H9 (cell line): Measurements from ENCODE around the gene MXD3. TPM values are rescaled to one million over a fixed set of nuclear protein-coding genes. Genes with fewer than 3 reads are reported as not detected.

Experiments
- DNase-seq: peaks from one replicate; pipeline ENCODE4 v3.0.0-alpha.2; 2017
- H2AFZ ChIP-seq: one replicate; pipeline ENCODE4 v1.6.1; 2013; ENCODE audit warnings: mild to moderate bottlenecking, low read length, control low read depth, moderate library complexity
- H2AK5ac ChIP-seq: 2 replicates; pipeline ENCODE4 v1.6.1; 2013; ENCODE audit warnings: low read length, control low read depth, mixed read lengths; ENCODE audit not compliant: insufficient read length
- H2BK120ac ChIP-seq: one replicate; pipeline ENCODE4 v1.6.1; 2013; ENCODE audit warnings: low read depth, mild to moderate bottlenecking, low read length, control low read depth, inconsistent platforms; ENCODE audit not compliant: poor library complexity, severe bottlenecking
- H2BK12ac ChIP-seq: 2 replicates; pipeline ENCODE4 v1.6.1; 2013; ENCODE audit warnings: low read length, control low read depth, mixed read lengths, low read depth; ENCODE audit not compliant: insufficient read length
- H2BK15ac ChIP-seq: 2 replicates; pipeline ENCODE4 v1.6.1; 2013; ENCODE audit warnings: low read depth, low read length, control low read depth
- H2BK20ac ChIP-seq: one replicate; pipeline ENCODE4 v1.6.1; 2013; ENCODE audit warnings: low read depth, mild to moderate bottlenecking, low read length, control low read depth, inconsistent platforms; ENCODE audit not compliant: poor library complexity, severe bottlenecking
- H2BK5ac ChIP-seq: 2 replicates; pipeline ENCODE4 v1.6.1; 2013; ENCODE audit warnings: low read length, control low read depth, mixed read lengths; ENCODE audit not compliant: insufficient read length
- H3K14ac ChIP-seq: 2 replicates; pipeline ENCODE4 v1.6.1; 2013; ENCODE audit warnings: low read length, control low read depth; ENCODE audit not compliant: insufficient read depth
- H3K18ac ChIP-seq: 2 replicates; pipeline ENCODE4 v1.6.1; 2013; ENCODE audit warnings: low read depth, mild to moderate bottlenecking, mixed read lengths, low read length, control low read depth; ENCODE audit not compliant: insufficient read length
- H3K23ac ChIP-seq: 2 replicates; pipeline ENCODE4 v1.6.1; 2013; ENCODE audit warnings: low read length, control low read depth, mixed read lengths, low read depth; ENCODE audit not compliant: insufficient read length
- H3K23me2 ChIP-seq: 2 replicates; pipeline ENCODE4 v1.6.1; 2013; ENCODE audit warnings: low read depth, mild to moderate bottlenecking, mixed read lengths, low read length, control low read depth; ENCODE audit not compliant: insufficient read length, poor library complexity, severe bottlenecking
- H3K27ac ChIP-seq: 2 replicates; pipeline ENCODE4 v1.5.1; 2013; ENCODE audit warnings: low read length, control low read depth, mixed read lengths, low read depth; ENCODE audit not compliant: insufficient read length
- H3K27me3 ChIP-seq: 2 replicates; pipeline ENCODE4 v1.6.1; 2013; ENCODE audit warnings: low read length, control low read depth, inconsistent platforms; ENCODE audit not compliant: insufficient read depth
- H3K4ac ChIP-seq: 2 replicates; pipeline ENCODE4 v1.6.1; 2013; ENCODE audit warnings: low read depth, mild to moderate bottlenecking, control low read depth, inconsistent platforms, low read length, moderate library complexity
- H3K4me1 ChIP-seq: 2 replicates; pipeline ENCODE4 v1.6.1; 2013; ENCODE audit warnings: low read length, control low read depth, inconsistent platforms; ENCODE audit not compliant: insufficient read depth
- H3K4me2 ChIP-seq: 2 replicates; pipeline ENCODE4 v1.6.1; 2013; ENCODE audit warnings: low read length, control low read depth, mixed read lengths; ENCODE audit not compliant: insufficient read length, insufficient read depth
- H3K56ac ChIP-seq: 2 replicates; pipeline ENCODE4 v1.6.1; 2013; ENCODE audit warnings: low read depth, mild to moderate bottlenecking, mixed read lengths, low read length, control low read depth; ENCODE audit not compliant: insufficient read length
- H3K79me1 ChIP-seq: 2 replicates; pipeline ENCODE4 v1.6.1; 2013; ENCODE audit warnings: low read depth, mild to moderate bottlenecking, moderate library complexity, low read length, control low read depth, inconsistent platforms; ENCODE audit not compliant: insufficient read depth, poor library complexity, severe bottlenecking
- H3K79me2 ChIP-seq: 2 replicates; pipeline ENCODE4 v1.6.1; 2013; ENCODE audit warnings: low read length, control low read depth, inconsistent platforms; ENCODE audit not compliant: insufficient read depth
- H3K9ac ChIP-seq: 2 replicates; pipeline ENCODE4 v1.6.1; 2013; ENCODE audit warnings: low read length, control low read depth, mixed read lengths; ENCODE audit not compliant: insufficient read length; ENCODE audit errors: extremely low read depth
- H3K9me3 ChIP-seq: one replicate; pipeline ENCODE4 v1.6.1; 2013; ENCODE audit warnings: low read depth, low read length, inconsistent platforms; ENCODE audit not compliant: control insufficient read depth
- H3T11ph ChIP-seq: one replicate; pipeline ENCODE4 v1.6.1; 2013; ENCODE audit warnings: mild to moderate bottlenecking, low read length, control low read depth, inconsistent platforms
- H4K20me1 ChIP-seq: one replicate; pipeline ENCODE4 v1.6.1; 2013; ENCODE audit not compliant: control insufficient read depth, insufficient read length, insufficient read depth
- H4K5ac ChIP-seq: 2 replicates; pipeline ENCODE4 v1.6.1; 2013; ENCODE audit warnings: low read depth, mild to moderate bottlenecking, mixed read lengths, low read length, control low read depth; ENCODE audit not compliant: insufficient read length
- H4K8ac ChIP-seq: replicated peaks from 2 replicates; pipeline ENCODE4 v1.6.1; 2013; ENCODE audit warnings: low read length, control low read depth, mixed read lengths, low read depth; ENCODE audit not compliant: insufficient read length
- H4K91ac ChIP-seq: 2 replicates; pipeline ENCODE4 v1.6.1; 2013; ENCODE audit warnings: low read depth, mild to moderate bottlenecking, moderate library complexity, mixed read lengths, low read length, control low read depth; ENCODE audit not compliant: insufficient read length
- H3K27ac Mint-ChIP-seq, 3 experiments: 2 replicates in 2 of 3; 3 replicates in 1 of 3; pipeline ENCODE4 v1.8.0; 2020 to 2021; ENCODE audit warnings: mixed read lengths in 3 of 3, mild to moderate bottlenecking in 1 of 3, moderate library complexity in 1 of 3
- H3K27me3 Mint-ChIP-seq: 2 replicates; pipeline ENCODE4 v1.8.0; 2021; ENCODE audit warnings: low read depth, mild to moderate bottlenecking, moderate library complexity, mixed read lengths
- H3K36me3 Mint-ChIP-seq, 3 experiments: 2 replicates in 2 of 3; 3 replicates in 1 of 3; pipeline ENCODE4 v1.8.0; 2020 to 2021; ENCODE audit warnings: low read depth in 3 of 3, mixed read lengths in 3 of 3; ENCODE audit not compliant: insufficient read depth in 1 of 3
- H3K4me1 Mint-ChIP-seq, 2 experiments: 2 replicates each; pipeline ENCODE4 v1.8.0; 2020; ENCODE audit warnings: mixed read lengths in 2 of 2
- H3K4me3 Mint-ChIP-seq, 2 experiments: 2 replicates in 1 of 2; 3 replicates in 1 of 2; pipeline ENCODE4 v1.8.0; 2020 to 2021; ENCODE audit warnings: mild to moderate bottlenecking in 2 of 2, mixed read lengths in 2 of 2, moderate library complexity in 1 of 2
- H3K9me3 Mint-ChIP-seq, 2 experiments: 2 replicates in 1 of 2; 3 replicates in 1 of 2; pipeline ENCODE4 v1.8.0; 2020; ENCODE audit warnings: mild to moderate bottlenecking in 2 of 2, mixed read lengths in 2 of 2, moderate library complexity in 1 of 2
- WGBS: extraction: QIAGEN DNeasy Blood & Tissue Kit; methylation state at CpG from one replicate; pipeline ENCODE4 v1.1.7; 2013; ENCODE audit warnings: missing lambda C conversion rate, low lambda C conversion rate, mixed read lengths; ENCODE audit not compliant: insufficient read length; ENCODE audit errors: extremely low coverage; 5-methylcytosine and 5-hydroxymethylcytosine counted together
- total RNA-seq: library from RNA; stranded (reverse); gene quantifications from 2 replicates; pipeline ENCODE4 v1.2.1, GENCODE V29; 2021
- TF ChIP-seq, protein P1 (sequence below): fragments of 200-600 bp; sonication (generic); conservative IDR thresholded peaks from 3 replicates; pipeline ENCODE4 v1.8.0; 2021; ENCODE audit warnings: antibody characterized with exemption, mild to moderate bottlenecking

MXD3 gene
- total RNA-seq, 1 experiment from 2014 or later: 9.8 TPM

DNA sequence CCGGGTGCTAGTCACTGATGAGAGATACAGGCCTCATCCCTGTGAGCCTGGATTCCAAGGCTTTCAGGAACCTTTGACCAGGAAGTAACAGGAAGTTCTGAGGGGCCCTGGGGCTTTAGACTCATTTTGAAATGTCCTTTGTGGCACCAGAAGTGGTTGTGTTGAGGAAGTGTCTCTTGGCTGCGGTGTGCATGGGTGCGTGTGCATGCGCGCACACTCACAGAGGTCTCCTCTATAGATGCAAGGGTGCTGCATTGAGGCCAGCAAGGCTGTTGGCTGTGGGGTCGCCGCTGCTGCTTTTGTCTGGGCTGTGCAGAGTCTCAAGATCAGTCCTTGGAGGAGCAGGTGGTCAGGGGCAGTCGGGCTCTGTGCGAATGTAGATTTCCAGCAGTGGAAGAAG is 15.8 kb downstream of the MXD3 start:
- Mint-ChIP-seq H3K36me3 (peaks cover 45 to 76% (median 60%) of the 10 kb centered on the region in 3 experiments), H3K27ac (peak overlapping the region; percentile 42 to 77 (median 70); a peak in 3 of 7 replicates), H3K9me3 (no peaks in the 10 kb centered on the region), H3K27me3 (peaks cover under 1% of the 10 kb centered on the region; the same call in 1 of the 2 replicates), H3K4me3 (no peak overlapping the region), H3K4me1 (peaks cover 30 to 39% of the 10 kb centered on the region in 2 experiments)
- Histone ChIP-seq H3K4me2 (no peak overlapping the region), H2BK12ac (no peak overlapping the region), H4K8ac (no peak overlapping the region), H2AFZ (no peak overlapping the region), H2AK5ac (no peak overlapping the region), H3K56ac (no peak overlapping the region), H4K91ac (no peak overlapping the region), H3K4ac (no peak overlapping the region), H2BK20ac (no peak overlapping the region), H4K20me1 (no peaks in the 10 kb centered on the region), H3K9ac (no peak overlapping the region), H3K18ac (no peak overlapping the region), H3K23ac (no peak overlapping the region), H2BK5ac (no peak overlapping the region), H3K23me2 (no peaks in the 10 kb centered on the region), H3K14ac (no peak overlapping the region), H4K5ac (no peak overlapping the region), H3K9me3 (no peaks in the 10 kb centered on the region), H3T11ph (no peak overlapping the region), H3K79me1 (peaks cover 4% of the 10 kb centered on the region), H2BK120ac (no peak overlapping the region), H3K4me1 (no peaks in the 10 kb centered on the region), H3K79me2 (no peaks in the 10 kb centered on the region), H3K27ac (no peak overlapping the region), H3K27me3 (no peaks in the 10 kb centered on the region), H2BK15ac (no peak overlapping the region)
- no peak for DNase-seq
- WGBS: no CpG with 5 or more reads among the region's 9 CpGs
- TF ChIP-seq, protein P1, sequence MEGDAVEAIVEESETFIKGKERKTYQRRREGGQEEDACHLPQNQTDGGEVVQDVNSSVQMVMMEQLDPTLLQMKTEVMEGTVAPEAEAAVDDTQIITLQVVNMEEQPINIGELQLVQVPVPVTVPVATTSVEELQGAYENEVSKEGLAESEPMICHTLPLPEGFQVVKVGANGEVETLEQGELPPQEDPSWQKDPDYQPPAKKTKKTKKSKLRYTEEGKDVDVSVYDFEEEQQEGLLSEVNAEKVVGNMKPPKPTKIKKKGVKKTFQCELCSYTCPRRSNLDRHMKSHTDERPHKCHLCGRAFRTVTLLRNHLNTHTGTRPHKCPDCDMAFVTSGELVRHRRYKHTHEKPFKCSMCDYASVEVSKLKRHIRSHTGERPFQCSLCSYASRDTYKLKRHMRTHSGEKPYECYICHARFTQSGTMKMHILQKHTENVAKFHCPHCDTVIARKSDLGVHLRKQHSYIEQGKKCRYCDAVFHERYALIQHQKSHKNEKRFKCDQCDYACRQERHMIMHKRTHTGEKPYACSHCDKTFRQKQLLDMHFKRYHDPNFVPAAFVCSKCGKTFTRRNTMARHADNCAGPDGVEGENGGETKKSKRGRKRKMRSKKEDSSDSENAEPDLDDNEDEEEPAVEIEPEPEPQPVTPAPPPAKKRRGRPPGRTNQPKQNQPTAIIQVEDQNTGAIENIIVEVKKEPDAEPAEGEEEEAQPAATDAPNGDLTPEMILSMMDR: no peak
